Measurements from ENCODE around the gene TADA2B. TPM values are rescaled to one million over a fixed set of nuclear protein-coding genes. Genes with fewer than 3 reads are reported as not detected.

The TADA2B gene
- total and polyA plus RNA-seq, 10 of the 15 experiments (the other 5 are each of a cell fraction or from before 2014, with no cell fraction given) = 0.66 to 12.0 (median 5.6) TPM

DNA sequence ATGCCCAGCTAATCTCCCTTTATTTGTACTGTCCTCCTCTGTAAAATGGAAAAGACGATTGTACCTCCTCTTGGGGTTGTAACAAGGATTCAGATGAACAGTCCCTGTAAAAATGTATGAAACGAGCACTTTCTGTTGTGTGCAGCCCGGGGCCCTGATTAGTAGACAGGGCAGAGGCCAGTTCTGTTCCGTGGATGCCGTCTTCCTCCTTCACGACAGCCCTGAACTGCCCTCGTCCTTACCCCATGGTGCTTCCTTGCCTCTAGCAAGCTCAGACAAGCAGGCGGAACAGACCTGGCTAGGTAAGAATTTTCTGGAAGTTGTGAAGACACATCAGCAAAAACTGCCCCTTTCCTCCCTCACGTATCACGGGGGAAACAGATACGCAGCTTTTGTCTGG is 22.3 kb upstream of the TADA2B start:
- Histone ChIP-seq H3K36me3 (ENCODE audit: control insufficient read depth in 2 of 2, insufficient read depth in 2 of 2, low read length in 1 of 2) (peaks cover 14 to 23% of the 10 kb centered on the region in 2 experiments), H4K20me1 (ENCODE audit: control insufficient read depth, insufficient read depth) (no peaks in the 10 kb centered on the region), H3K4me1 (ENCODE audit: control insufficient read depth, insufficient read depth, low read length) (no peaks in the 10 kb centered on the region), H3K9ac (ENCODE audit: control insufficient read depth, insufficient read depth, low read length) (no peak overlapping the region), H3K27ac (ENCODE audit: control insufficient read depth, insufficient read depth) (no peak overlapping the region), H3K27me3 (replicated peaks in 1 of 2; ENCODE audit: control insufficient read depth in 2 of 2, insufficient read depth in 2 of 2, low read length in 1 of 2) (no peaks in the 10 kb centered on the region), H3K79me2 (ENCODE audit: control insufficient read depth, insufficient read depth, low read length) (no peaks in the 10 kb centered on the region), H3K4me3 (no peak overlapping the region), H3K4me2 (ENCODE audit: control insufficient read depth, insufficient read depth) (no peak overlapping the region), H3K9me3 (replicated peaks; ENCODE audit: control insufficient read depth, insufficient read depth, low read length) (no peaks in the 10 kb centered on the region), H2AFZ (ENCODE audit: control insufficient read depth, low read depth, low read length) (no peak overlapping the region)
- intact Hi-C loops (cut with micrococcal nuclease; ENCODE audit: unreplicated experiment) = no loop called here
- CTCF ChIA-PET = no interaction called here
- TF ChIP-seq, protein P1, sequence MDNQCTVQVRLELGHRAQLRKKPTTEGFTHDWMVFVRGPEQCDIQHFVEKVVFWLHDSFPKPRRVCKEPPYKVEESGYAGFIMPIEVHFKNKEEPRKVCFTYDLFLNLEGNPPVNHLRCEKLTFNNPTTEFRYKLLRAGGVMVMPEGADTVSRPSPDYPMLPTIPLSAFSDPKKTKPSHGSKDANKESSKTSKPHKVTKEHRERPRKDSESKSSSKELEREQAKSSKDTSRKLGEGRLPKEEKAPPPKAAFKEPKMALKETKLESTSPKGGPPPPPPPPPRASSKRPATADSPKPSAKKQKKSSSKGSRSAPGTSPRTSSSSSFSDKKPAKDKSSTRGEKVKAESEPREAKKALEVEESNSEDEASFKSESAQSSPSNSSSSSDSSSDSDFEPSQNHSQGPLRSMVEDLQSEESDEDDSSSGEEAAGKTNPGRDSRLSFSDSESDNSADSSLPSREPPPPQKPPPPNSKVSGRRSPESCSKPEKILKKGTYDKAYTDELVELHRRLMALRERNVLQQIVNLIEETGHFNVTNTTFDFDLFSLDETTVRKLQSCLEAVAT (IDR thresholded peaks at IDR 0.05) = no peak
- no peak for TF ChIP-seq HDGF (IDR thresholded peaks at IDR 0.05)
- POLR2A ChIA-PET = no interaction called here
- in situ Hi-C loops (cut with MboI) = no loop called here
- BruUV-seq (replicated peaks) = no TSS peak
- RAD21 ChIA-PET (ENCODE audit: unreplicated experiment) = no interaction called here
- no peak for ATAC-seq
- DNase-seq (ENCODE audit: low read depth, low spot score) = no peak
- WGBS (ENCODE audit: insufficient coverage, insufficient replicate concordance, low lambda C conversion rate, missing lambda C conversion rate) = 93% methylated on average over 11 of the region's 11 CpGs
- no peak for FAIRE-seq
- SMC1A ChIA-PET (ENCODE audit: uncharacterized antibody, unreplicated experiment) = no interaction called here

DNA sequence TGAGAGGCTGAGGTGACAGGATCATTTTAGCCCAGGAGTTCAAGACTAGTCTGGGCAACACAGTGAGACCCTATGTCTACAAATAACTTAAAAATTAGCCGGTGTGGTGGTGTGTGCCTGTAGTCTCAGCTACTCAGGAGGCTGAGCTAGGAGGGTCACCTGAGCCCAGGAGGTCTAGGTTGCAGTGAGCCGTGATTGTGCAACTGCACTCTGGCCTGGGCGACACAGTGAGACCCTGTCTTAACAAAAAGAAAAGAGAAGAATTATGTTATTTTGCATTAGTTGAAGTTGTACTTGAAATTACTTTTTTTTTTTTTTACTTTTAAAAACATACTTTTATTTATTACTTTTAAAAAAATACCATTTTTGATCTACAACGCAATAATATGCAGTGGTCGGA is 21.8 kb upstream of the TADA2B start:
- Histone ChIP-seq H3K9me3 (replicated peaks; ENCODE audit: control insufficient read depth, insufficient read depth, low read length) (no peaks in the 10 kb centered on the region), H3K79me2 (ENCODE audit: control insufficient read depth, insufficient read depth, low read length) (no peaks in the 10 kb centered on the region), H4K20me1 (ENCODE audit: control insufficient read depth, insufficient read depth) (no peaks in the 10 kb centered on the region), H3K27ac (ENCODE audit: control insufficient read depth, insufficient read depth) (no peak overlapping the region), H3K27me3 (replicated peaks in 1 of 2; ENCODE audit: control insufficient read depth in 2 of 2, insufficient read depth in 2 of 2, low read length in 1 of 2) (no peaks in the 10 kb centered on the region), H3K4me3 (no peak overlapping the region), H3K9ac (ENCODE audit: control insufficient read depth, insufficient read depth, low read length) (no peak overlapping the region), H3K36me3 (ENCODE audit: control insufficient read depth in 2 of 2, insufficient read depth in 2 of 2, low read length in 1 of 2) (peaks cover 12 to 21% of the 10 kb centered on the region in 2 experiments; a peak in 3 of 4 replicates), H3K4me2 (ENCODE audit: control insufficient read depth, insufficient read depth) (no peak overlapping the region), H3K4me1 (ENCODE audit: control insufficient read depth, insufficient read depth, low read length) (no peaks in the 10 kb centered on the region), H2AFZ (ENCODE audit: control insufficient read depth, low read depth, low read length) (no peak overlapping the region)
- in situ Hi-C loops (cut with MboI) = no loop called here
- BruUV-seq (replicated peaks) = no TSS peak
- SMC1A ChIA-PET (ENCODE audit: uncharacterized antibody, unreplicated experiment) = no interaction called here
- RAD21 ChIA-PET (ENCODE audit: unreplicated experiment) = no interaction called here
- ATAC-seq (no peak), FAIRE-seq (no peak), DNase-seq (ENCODE audit: low read depth, low spot score) (no peak)
- 67% methylated on average over 5 of the region's 5 CpGs for WGBS (ENCODE audit: insufficient coverage, insufficient replicate concordance, low lambda C conversion rate, missing lambda C conversion rate)
- CTCF ChIA-PET = no interaction called here
- POLR2A ChIA-PET = no interaction called here
- intact Hi-C loops (cut with micrococcal nuclease; ENCODE audit: unreplicated experiment) = no loop called here
- TF ChIP-seq ZNF24 (IDR thresholded peaks at IDR 0.05) (no peak), NR2C1 (IDR thresholded peaks at IDR 0.05) (no peak), ATF7 (IDR thresholded peaks at IDR 0.05; ENCODE audit: low read depth) (no peak), TCF12 (IDR thresholded peaks at IDR 0.05; ENCODE audit: low read depth, low read length) (no peak), PAX8 (IDR thresholded peaks at IDR 0.05) (no peak), CBFB (IDR thresholded peaks at IDR 0.05; ENCODE audit: low read depth) (no peak), MXI1 (IDR thresholded peaks at IDR 0.05; ENCODE audit: low read depth, low read length) (no peak), STAT3 (IDR thresholded peaks at IDR 0.05; ENCODE audit: low read depth, low read length) (no peak), ESRRA (IDR thresholded peaks at IDR 0.05; ENCODE audit: low read length) (no peak), IKZF2 (IDR thresholded peaks at IDR 0.05) (no peak), TBL1XR1 (IDR thresholded peaks at IDR 0.05; ENCODE audit: low read depth, low read length) (no peak), SIX5 (IDR thresholded peaks at IDR 0.05; ENCODE audit: low read depth, low read length, severe bottlenecking) (no peak)
- TF ChIP-seq, protein P2, sequence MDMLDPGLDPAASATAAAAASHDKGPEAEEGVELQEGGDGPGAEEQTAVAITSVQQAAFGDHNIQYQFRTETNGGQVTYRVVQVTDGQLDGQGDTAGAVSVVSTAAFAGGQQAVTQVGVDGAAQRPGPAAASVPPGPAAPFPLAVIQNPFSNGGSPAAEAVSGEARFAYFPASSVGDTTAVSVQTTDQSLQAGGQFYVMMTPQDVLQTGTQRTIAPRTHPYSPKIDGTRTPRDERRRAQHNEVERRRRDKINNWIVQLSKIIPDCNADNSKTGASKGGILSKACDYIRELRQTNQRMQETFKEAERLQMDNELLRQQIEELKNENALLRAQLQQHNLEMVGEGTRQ (IDR thresholded peaks at IDR 0.05; ENCODE audit: borderline replicate concordance, low read depth, low read length) = no peak

Data from GM12878 (cell line).